Measurements from ENCODE around the gene CTNNBIP1. TPM values are rescaled to one million over a fixed set of nuclear protein-coding genes. Genes with fewer than 3 reads are reported as not detected.
"Not testable (repeated sequence)": the region's sequence is repeated elsewhere in the genome, so short reads cannot be mapped to it uniquely, and the experiment has no call there.

Gene CTNNBIP1
- total RNA-seq, 1 donor from 2014 or later: 6.7 TPM

- H3K27me3 Mint-ChIP-seq: no peaks in the 10 kb centered on the region
- peaks cover 7% of the 10 kb centered on the region for H3K36me3 Mint-ChIP-seq (ENCODE audit: low read depth)
- H3K4me1 Mint-ChIP-seq: peaks cover 32% of the 10 kb centered on the region
- ChIA-PET POLR2A (no interaction called here), CTCF (no interaction called here)
- no peak for TF ChIP-seq CTCF (IDR thresholded peaks at IDR 0.05)
- intact Hi-C loops (cut with micrococcal nuclease): no loop called here
- H3K9me3 Mint-ChIP-seq: no peaks in the 10 kb centered on the region
- DNase-seq (no peak), ATAC-seq (ENCODE audit: low read depth) (no peak)
- H3K27ac Mint-ChIP-seq: peak overlapping the region; percentile 53
- H3K4me3 Mint-ChIP-seq: no peak overlapping the region
Measured at GRCh38 chr1:9808459-9808858, 101.6 kb downstream of the CTNNBIP1 start.

DNA sequence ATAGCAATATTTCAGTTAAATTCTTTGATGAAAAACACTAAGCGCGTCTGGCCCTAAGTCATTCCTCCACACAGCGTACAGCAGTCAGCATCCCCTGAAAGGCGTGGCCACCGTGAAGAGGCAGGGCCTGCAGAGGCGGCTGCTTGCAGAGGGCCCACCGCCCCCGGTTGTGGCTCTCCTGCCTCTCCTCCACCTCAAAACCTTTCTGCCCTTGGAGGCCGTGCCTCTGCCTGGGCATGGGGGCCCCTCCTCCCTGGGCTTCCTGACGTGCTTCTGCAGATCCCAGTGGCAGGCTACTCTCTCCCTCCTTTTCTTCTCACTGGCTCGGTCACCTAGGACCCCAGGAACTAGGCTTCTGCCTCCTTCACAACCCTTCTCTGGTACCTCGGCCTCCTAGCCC, 102.5 kb downstream of the CTNNBIP1 start:
- H3K4me3 Mint-ChIP-seq: no peak overlapping the region
- ChIA-PET POLR2A (no interaction called here), CTCF (no interaction called here)
- peaks cover 7% of the 10 kb centered on the region for H3K36me3 Mint-ChIP-seq (ENCODE audit: low read depth)
- ATAC-seq (ENCODE audit: low read depth) (no peak), DNase-seq (no peak)
- H3K4me1 Mint-ChIP-seq: peaks cover 32% of the 10 kb centered on the region
- intact Hi-C loops (cut with micrococcal nuclease): no loop called here
- H3K9me3 Mint-ChIP-seq: no peaks in the 10 kb centered on the region
- no peak overlapping the region for H3K27ac Mint-ChIP-seq
- no peaks in the 10 kb centered on the region for H3K27me3 Mint-ChIP-seq
- TF ChIP-seq CTCF (IDR thresholded peaks at IDR 0.05): no peak

DNA sequence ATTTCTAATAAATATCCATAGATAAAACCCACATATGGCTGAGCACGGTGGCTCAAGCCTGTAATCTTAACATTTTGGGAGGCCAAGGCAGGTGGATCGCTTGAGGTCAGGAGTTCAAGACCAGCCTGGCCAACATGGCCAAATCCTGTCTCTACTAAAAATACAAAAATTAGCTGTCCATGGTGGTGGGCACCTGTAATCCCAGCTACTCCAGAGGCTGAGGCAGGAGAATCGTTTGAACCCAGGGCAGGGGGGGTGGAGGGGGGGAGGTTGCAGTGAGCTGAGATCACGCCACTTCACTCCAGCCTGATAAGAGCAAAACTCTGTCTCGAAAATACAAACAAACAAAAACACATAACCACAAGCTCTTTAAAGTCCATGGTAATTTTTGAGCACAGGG, 104.1 kb downstream of the CTNNBIP1 start:
- peaks cover 42% of the 10 kb centered on the region for H3K4me1 Mint-ChIP-seq
- DNase-seq; H3K27ac Mint-ChIP-seq; H3K4me3 Mint-ChIP-seq; intact Hi-C loops (cut with micrococcal nuclease); H3K27me3 Mint-ChIP-seq; ATAC-seq (ENCODE audit: low read depth); H3K36me3 Mint-ChIP-seq (ENCODE audit: low read depth); CTCF ChIA-PET; POLR2A ChIA-PET; H3K9me3 Mint-ChIP-seq: not testable (repeated sequence)

GRCh38 chr1:9805006-9805508, 105.0 kb downstream of the CTNNBIP1 start:
- DNase-seq: no peak
- H3K27ac Mint-ChIP-seq: no peak overlapping the region
- TF ChIP-seq CTCF (IDR thresholded peaks at IDR 0.05): no peak
- H3K9me3 Mint-ChIP-seq: no peaks in the 10 kb centered on the region
- ATAC-seq (ENCODE audit: low read depth): no peak
- H3K4me3 Mint-ChIP-seq: no peak overlapping the region
- H3K27me3 Mint-ChIP-seq: no peaks in the 10 kb centered on the region
- intact Hi-C loops (cut with micrococcal nuclease): no loop called here
- ChIA-PET POLR2A (no interaction called here), CTCF (interaction anchor here (1.0 kb wide), 1 partner anchor 19 kb away, joined by 3 read pairs; no protein-coding TSS in a partner anchor)
- peaks cover 42% of the 10 kb centered on the region for H3K4me1 Mint-ChIP-seq
- peaks cover 7% of the 10 kb centered on the region for H3K36me3 Mint-ChIP-seq (ENCODE audit: low read depth)

DNA sequence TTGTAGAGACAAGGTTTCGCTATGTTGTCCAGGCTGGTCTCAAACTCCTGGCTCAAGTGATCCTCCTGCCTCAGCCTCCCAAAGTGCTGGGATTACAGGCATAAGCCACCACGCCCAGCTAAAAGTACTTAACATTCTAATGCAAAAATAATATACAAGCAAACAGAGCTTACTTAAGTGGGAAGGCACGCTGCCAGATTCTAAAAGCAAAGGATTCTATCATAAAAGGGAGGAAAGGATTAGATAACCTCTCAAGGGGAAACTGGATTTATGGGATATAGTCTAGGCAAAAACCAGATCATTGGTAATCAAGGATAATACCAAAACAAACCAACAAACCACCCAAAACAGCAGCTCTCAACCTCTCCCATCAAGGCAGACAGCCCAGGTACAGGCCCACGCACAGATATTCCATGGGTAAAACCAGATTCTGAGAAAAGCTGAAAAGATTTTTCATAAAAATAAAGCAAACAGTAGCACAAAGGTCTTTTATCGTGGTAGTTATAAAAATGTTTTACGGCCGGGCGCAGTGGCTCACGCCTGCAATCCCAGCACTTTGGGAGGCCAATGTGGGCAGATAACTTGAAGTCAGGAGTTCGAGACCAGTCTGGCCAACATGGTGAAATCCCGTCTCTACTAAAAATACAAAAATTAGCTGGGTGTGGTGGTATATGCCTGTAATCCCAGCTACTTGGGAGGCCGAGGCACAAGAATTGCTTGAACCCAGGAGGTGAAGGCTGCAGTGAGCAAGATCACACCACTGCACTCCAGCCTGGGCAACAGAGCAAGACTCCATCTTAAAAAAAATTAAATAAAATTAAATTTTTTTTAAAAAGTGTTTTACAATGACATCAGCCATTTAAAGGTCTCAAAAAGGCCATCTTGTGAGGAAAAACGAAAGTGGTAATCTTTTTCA, 106.8 kb downstream of the CTNNBIP1 start:
- intact Hi-C loops (cut with micrococcal nuclease); ATAC-seq (ENCODE audit: low read depth); H3K27ac Mint-ChIP-seq; DNase-seq; H3K9me3 Mint-ChIP-seq; H3K36me3 Mint-ChIP-seq (ENCODE audit: low read depth); H3K27me3 Mint-ChIP-seq; H3K4me3 Mint-ChIP-seq: not testable (repeated sequence)
- peaks cover 39% of the 10 kb centered on the region for H3K4me1 Mint-ChIP-seq
- POLR2A ChIA-PET: interaction anchor here (0.6 to 0.7 kb wide), 3 partner anchors 9 to 163 kb away, joined by 3 to 9 read pairs (median 4); no protein-coding TSS in a partner anchor
- CTCF ChIA-PET: interaction anchor here (1.0 kb wide), 1 partner anchor 18 kb away, joined by 3 read pairs; no protein-coding TSS in a partner anchor

DNA sequence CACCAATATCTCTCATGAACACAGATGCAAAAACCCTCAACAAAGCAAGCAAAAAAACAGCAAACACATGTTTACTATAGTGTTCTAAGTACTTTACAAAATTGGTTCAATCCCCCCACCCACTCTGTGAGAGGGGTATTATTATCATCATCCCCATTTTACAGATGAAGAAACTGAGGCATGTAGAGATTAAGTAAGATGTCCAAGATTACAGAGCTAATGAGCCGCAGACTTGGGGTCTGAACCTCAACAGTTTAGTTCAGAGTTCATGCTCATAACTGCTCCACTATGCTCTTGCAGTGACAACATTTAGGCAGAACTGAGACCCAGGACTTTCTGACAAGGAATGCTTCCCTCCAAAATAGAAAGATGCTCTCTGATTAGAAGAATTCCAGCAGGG, 108.2 kb downstream of the CTNNBIP1 start:
- H3K27me3 Mint-ChIP-seq: no peaks in the 10 kb centered on the region
- H3K9me3 Mint-ChIP-seq: no peaks in the 10 kb centered on the region
- H3K27ac Mint-ChIP-seq: peak overlapping the region; percentile 56
- ATAC-seq (ENCODE audit: low read depth) (no peak), DNase-seq (no peak)
- ChIA-PET CTCF (interaction anchor here (0.7 kb wide), 1 partner anchor 17 kb away, joined by 4 read pairs; no protein-coding TSS in a partner anchor), POLR2A (no interaction called here)
- no peak for TF ChIP-seq CTCF (IDR thresholded peaks at IDR 0.05)
- peaks cover 2% of the 10 kb centered on the region for H3K36me3 Mint-ChIP-seq (ENCODE audit: low read depth)
- H3K4me1 Mint-ChIP-seq: peaks cover 47% of the 10 kb centered on the region
- H3K4me3 Mint-ChIP-seq: no peak overlapping the region
- intact Hi-C loops (cut with micrococcal nuclease): no loop called here

Data from activated B cell treated with CpG ODN at 0.5 μM for 24 hours (primary cell).